G401 (cell line): ENCODE results near the gene PRMT3. TPM values are rescaled to one million over a fixed set of nuclear protein-coding genes. Genes with fewer than 3 reads are reported as not detected.
"Not testable (repeated sequence)": the region's sequence is repeated elsewhere in the genome, so short reads cannot be mapped to it uniquely, and the experiment has no call there.

Experiments used
- DNase-seq: peaks from one replicate; pipeline ENCODE4 v3.0.0-alpha.2; 2015; ENCODE audit warnings: low spot score
- in situ Hi-C: cut with HindIII; loops from 2 replicates; pipeline ENCODE4 v1.10.0; 2016; ENCODE audit warnings: low sequenced_read_pairs, mixed read lengths
- total RNA-seq: library from RNA; depleted of rRNA; stranded (reverse); fragments of >200 nt; shearing (Covaris generic); gene quantifications from 2 replicates; pipeline ENCODE4 v1.2.3, GENCODE V29; 2014; rRNA removed

Gene PRMT3
- total RNA-seq, 1 experiment from 2014 or later, result 53.6 TPM

- DNase-seq, in situ Hi-C loops: not testable (repeated sequence)
Measured at GRCh38 chr11:20556396-20556795, 168.9 kb downstream of the PRMT3 start.

- DNase-seq, result no peak
- in situ Hi-C loops, result no loop called here
Measured at GRCh38 chr11:20558741-20559140, 171.2 kb downstream of the PRMT3 start.

Other genes starting within 250 kb of the PRMT3 start
- not detected in 2 replicates for gene DBX1, start 227.2 kb upstream of the PRMT3 start, total RNA-seq
- gene HTATIP2, start 24.0 kb upstream of the PRMT3 start, total RNA-seq, result not detected in 2 replicates
- gene SLC6A5, start 211.9 kb downstream of the PRMT3 start, total RNA-seq, result not detected in 2 replicates